Hepatic stellate cell (primary cell): ENCODE results near the gene PAWR.
"Not testable (repeated sequence)": the region's sequence is repeated elsewhere in the genome, so short reads cannot be mapped to it uniquely, and the experiment has no call there.

Experiments
- DNase-seq: peaks from one replicate; pipeline ENCODE4 v3.0.0; 2011; ENCODE audit warnings: low spot score

Gene PAWR

GRCh38 chr12:79686171-79686570 is 4.6 kb downstream of the PAWR start:
- no peak for DNase-seq

DNA sequence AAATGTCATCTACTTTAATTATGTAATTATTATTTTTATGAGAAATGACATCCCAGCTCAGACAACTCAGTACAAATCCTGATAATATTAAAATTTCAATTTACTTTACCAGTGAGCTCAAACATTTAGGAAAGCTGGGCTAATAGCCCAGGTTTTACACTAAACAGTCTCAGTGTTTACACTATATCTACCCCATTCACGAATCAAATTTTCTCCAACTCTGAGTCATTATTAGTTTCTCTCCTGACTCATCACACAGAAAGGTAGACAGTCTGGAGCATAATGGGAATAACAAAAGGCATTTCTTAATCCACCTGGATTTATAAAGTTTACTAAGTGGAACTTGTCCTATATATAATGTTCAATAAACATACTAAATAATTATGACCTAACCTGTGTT is 5.7 kb downstream of the PAWR start:
- peak; percentile 30 for DNase-seq

DNA sequence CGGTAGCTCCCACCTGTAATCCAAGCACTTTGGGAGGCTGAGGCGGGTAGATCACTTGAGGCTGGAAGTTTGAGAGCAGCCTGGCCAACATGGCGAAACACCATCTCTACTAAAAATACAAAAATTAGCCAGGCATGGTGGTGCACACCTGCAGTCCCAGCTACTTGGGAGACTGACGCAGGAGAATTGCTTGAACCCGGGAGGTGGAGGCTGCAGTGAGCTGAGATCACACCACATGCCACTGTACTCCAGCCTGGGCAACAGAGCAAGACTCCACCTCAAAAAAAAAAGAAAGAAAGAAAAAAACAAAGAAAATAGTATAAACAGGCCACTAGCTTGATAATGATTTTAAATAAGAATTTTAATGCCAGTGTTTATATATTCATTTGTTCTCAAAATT is 6.4 kb downstream of the PAWR start:
- DNase-seq, result not testable (repeated sequence)

DNA sequence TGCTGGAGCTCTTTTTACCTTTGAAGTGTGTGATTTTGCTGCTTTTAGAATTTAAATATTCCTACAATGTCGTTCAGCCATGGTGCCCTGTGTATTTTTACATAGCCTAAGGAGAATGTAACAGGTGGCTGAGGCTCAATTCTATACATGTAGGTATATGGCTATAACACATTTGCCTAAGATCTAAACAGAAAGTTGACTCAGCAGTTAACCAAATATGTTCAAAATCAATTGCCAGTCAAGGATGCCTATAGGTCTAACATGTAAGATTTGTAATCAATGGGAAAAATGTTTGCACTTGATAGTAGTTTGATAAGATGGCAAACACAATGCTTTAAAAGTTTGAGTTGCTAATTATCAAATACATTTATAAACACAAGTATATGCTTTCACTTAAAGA is 8.2 kb downstream of the PAWR start:
- no peak for DNase-seq

DNA sequence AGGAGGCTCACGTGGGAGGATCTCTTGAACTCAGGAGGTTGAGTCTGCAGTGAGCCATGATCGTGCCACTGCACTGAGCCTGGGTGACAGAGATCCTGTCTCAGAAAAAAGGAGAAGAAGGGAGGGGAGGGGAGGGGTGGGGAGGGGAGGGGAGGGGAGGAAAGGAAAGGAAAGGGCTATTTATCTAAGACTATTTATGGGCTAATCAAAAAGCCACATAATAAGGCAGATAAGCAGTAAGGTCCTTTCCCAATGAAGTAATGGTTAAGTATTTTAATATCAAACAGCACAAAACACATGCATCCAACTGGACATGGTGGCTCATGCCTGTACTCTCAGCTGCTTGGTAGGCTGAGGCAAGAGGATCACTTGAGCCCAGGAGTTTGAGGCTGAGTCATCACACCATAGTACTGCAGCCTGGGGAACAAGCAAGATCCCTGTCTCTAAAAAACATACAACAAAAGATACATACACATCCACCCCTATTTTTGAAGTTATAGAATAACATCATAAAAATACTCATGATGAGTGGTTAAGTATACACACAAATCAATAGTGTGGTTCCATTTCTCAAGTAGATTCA is 9.7 kb downstream of the PAWR start:
- DNase-seq, result no peak

DNA sequence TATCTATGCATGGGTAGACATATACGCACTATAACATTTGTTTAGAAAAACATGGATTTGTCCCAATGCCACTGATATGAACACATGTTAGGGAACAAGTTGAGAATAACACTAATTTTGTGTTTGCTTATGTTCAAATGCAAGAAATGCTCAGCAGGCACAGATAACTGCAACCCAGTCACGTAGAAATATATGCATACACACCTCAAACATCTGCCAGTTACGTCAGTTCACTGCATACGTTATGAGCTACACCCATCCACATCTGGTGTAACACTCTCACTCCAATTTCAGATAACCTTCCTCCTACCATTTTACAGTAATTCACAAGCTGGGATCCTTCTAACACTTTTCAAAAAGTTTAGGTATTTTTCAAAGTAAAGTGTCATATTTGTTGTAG is 10.7 kb downstream of the PAWR start:
- no peak for DNase-seq

DNA sequence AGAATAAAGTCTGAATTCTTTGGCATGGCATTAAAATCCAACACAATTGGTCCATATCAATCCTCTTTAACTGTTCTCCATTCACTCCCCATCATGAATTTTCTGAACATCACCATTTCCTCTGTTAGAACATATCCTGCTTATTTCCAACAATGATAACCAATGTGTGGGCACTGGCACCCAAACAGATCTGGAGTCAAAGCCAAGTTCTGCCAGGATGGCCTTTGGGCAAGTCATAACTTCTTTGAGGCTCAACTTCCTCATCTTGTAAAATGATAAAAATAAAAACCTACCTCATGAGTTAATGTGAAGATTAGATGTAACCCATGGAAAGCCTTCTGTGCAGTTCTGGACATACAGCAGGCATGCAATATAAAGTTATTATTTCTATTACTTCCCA is 12.5 kb downstream of the PAWR start:
- DNase-seq, result no peak

GRCh38 chr12:79677672-79678071 is 13.1 kb downstream of the PAWR start:
- no peak for DNase-seq

- DNase-seq, result no peak
These were observed 14.2 kb downstream of the PAWR start for GRCh38 chr12:79676579-79676978.

DNA sequence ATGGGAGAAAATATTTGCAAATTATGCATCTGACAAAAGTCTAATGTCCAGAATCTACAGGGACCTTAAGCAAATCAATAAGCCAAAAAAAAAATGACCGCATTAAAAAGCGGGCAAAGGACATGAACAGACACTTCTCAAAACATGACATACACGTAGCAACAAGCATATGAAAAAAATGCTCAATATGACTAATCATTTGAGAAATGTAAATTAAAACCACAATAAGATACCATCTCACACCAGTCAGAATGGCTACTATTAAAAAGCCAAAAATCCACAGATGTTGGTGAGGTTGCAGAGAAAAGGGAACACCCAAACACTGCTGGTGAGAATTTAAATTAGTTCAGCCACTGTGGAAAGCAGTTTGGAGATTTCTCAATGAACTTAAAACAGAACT is 16.1 kb downstream of the PAWR start:
- DNase-seq, result no peak

GRCh38 chr12:79673354-79673753 is 17.4 kb downstream of the PAWR start:
- no peak for DNase-seq

DNA sequence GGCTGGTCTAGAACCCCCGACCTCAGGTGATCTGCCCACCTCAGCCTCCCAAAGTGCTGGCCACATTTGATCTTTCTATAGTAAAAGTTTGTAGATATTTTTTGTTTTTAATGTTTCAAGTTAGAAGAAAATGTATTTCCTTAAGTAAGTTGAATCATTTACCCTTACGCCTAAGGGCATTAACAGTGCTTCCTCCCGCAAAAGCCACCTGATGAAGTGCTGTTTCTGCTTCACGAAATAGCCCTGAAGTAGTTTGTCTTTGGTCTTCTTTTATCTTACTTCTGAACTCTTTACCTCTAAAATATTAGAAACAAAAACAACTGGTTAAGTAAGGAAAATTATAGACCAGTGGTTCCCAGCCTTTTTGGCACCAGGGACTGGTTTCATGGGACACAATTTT is 22.7 kb downstream of the PAWR start:
- DNase-seq, result no peak

- DNase-seq, result no peak
These were observed 25.4 kb downstream of the PAWR start for GRCh38 chr12:79665212-79665887.

DNA sequence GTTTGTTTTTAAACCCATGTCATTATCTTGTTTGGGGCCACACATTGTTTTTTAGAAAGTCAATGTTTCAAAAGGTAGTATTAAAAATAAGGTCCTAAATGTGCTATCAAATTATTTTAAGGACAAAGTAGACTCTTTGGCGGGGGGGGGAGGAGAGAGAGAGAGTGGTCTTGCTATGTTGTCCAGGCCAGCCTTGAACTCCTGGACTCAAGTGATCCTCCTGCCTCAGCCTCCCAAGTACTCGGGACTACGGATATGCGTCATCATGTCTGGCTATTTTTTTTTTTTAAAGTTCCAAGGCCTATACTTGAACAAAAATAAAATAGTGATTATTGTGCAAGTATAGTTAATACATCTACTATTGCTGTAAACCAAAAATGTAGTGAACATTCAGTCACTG is 26.2 kb downstream of the PAWR start:
- DNase-seq, result no peak

- DNase-seq, result no peak
These were observed 28.5 kb downstream of the PAWR start for GRCh38 chr12:79662046-79662811.

- no peak for DNase-seq
These were observed 29.1 kb downstream of the PAWR start for GRCh38 chr12:79661629-79662028.

DNA sequence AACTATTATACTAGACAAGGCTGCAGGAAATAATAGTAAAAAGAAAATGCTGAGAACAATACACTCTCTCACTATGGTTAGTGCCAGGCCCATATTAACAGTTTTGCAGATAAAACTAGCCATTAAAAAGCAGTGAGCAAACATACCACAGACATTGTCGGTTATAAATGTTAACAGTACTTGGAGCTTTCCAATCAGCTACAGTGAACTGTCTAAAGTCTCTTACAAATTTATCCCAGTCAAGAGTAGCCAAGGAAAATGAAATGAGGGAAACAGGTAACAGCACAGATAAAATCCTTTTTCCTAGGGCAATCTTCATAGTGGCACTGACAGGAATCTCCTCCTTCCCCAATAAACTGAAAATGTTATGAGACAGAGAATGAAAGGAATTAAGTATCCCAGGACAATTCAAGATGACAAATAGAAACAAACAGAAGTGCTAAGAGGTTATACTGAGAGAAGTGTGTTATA is 30.8 kb downstream of the PAWR start:
- no peak for DNase-seq

GRCh38 chr12:79658221-79658620 is 32.5 kb downstream of the PAWR start:
- DNase-seq, result peak; percentile 44

DNA sequence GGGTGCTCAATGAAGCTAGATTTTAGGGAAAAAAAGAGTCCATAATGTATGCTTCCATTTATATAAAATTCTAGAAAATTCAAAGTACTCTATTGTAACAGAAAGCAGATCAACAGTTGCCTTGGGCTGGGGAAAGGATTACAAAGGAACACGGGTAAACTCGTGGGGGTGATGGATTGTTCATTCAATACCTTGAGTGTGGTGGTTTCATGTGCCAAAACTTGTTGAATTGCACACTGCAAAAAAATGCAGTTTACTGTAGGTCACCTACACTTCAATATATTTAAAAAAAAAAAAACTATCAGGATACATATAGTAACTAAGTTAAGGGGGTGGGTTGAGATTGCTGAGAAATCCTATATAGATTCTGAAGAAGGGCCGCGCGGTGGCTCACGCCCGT is 33.6 kb downstream of the PAWR start:
- no peak for DNase-seq

DNA sequence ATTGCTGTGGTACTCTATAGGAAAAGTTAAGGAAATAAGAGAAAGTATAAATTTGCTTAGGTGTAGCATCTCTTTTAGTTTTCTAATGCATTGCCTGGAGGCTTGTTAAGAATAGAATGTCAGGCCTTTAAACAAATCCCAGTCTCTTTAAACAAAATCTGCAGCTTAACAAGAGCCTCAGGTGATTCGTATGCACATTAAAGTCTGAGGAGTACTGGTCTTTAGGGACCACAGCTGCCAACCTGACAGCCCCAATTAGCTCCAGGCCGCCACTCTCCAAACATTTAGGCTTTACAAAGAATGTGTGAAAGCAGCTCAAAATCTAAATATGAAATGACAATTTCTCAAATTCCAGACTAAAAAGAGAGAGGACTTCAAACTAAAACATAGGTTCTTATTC is 35.7 kb downstream of the PAWR start:
- DNase-seq, result no peak

DNA sequence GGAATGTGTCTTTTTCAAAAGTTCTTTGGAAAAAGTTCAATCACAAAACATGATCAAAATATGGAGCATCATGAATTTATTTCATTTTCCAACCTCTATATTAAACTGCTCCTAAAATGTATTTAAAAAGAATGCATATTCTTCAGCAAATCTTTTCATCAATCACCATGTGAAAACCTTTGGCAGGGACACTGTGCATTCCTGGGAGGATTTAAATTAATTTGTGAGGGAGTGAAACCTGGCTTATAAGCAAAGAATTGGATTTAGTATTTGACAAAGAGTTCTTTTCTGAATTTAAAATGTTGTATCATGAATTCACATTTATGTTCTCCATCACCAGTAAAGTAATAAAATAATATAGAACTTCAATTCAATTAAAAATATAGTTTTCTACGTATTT is 38.2 kb downstream of the PAWR start:
- no peak for DNase-seq

GRCh38 chr12:79650440-79650839 is 40.3 kb downstream of the PAWR start:
- no peak for DNase-seq

GRCh38 chr12:79648881-79649280 is 41.9 kb downstream of the PAWR start:
- DNase-seq, result no peak
